Measurements from ENCODE around the gene KNSTRN.

KNSTRN gene

DNA sequence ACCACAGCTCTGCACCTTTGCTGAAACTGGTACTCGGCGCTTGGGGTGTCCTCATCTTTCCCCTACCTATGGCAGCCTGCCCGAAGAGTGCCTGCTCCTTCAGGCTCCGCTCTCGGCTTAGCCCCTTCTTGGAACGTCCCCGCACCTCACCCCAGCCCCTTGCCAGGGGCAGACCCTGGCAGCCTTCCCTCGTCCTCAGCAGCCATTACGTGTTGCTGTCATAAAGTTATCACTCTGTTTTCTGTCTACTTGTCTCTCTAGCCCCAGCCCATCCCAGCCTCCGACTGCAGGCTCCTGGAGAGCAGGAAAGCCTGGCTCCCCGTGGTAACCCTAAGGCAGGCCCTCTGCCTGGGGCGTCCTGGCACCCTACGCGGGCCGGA, 53.2 kb downstream of the KNSTRN start:
- DNase-seq = no peak

DNA sequence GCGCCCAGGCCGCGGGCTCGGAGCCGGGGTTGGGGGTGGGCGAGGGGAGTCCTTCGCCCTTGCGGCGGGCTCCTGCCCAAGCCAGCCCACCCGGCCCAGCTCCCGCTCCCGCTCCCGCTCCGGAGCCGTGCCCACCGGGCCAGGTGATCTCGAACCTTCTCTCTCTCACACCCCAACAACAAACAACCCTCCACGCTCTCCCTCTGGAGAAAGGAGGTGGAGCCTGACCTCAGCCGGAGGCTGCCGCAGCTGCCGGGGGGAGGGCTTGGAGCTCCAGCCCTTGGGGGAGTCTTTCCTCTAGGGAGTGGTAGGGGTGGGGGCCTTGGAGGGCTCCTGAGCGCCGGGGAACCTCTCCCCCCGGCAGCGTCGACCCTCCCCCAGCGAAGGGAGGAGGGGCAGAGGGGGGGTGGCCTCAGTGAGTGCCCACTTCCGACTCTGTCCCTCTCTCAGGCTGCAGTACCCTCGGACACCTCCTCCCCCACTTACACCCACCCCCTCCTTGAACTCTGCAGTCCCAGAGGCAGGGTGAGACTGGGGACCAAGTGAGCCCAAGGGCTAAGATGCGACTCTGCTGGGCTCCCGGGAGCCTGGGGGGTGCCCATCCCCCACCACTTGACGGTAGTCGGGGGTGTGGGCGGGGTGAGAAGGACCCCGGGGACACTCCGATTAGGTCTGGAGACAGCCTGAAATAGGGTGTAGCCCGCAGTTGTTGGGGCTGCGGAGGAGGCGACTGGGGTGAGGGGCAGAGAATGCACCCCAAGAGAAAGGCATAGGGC, 53.8 kb downstream of the KNSTRN start:
- no peak for DNase-seq

- no peak for DNase-seq
Observed at GRCh38 chr15:40436892-40437751, 54.6 kb downstream of the KNSTRN start.

DNA sequence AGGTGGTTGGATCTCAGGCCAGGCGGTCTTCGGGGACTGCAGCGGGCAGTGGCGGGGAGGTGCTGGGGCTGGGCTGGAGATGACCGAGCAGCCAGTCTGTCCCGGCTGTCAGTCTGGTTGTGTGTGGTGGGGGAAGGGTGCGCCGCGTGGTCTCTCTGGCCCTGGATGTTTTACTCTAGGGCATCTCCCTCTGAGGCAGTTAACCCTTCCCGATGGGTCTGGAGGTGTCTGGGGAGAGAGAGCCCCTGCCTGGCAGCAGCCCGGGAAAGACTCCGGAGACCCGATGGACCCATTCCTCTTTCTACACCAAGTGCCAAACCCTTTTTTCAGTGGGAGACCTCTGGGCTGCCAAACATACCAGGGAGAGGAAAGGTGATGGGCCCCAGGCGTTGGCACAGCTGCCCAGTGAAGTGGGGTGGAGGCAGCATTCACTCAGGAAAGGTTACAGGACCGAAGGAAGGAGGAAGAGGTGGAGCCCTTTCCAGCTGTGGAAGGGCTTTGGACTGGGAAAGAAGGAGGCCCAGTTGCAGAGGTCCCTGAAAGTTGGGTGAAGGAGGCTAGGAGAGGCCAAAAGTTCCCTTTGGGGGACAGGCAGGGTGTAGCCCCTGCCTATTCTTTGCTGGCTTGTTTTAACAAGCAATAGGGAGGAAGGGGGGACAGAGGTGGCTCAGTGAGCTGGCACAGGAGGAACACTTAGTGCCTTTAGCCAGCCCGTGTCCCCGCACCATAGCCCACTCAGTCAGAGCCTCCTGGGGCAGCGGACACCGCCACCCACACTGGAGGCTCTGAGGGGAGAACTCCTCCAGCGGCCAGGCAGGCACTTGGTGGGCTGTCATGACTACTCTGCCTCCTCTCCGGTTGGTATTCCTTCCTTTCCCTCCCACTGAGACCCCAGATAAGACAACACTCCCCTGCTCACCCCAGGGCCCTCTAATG, 55.5 kb downstream of the KNSTRN start:
- DNase-seq = no peak

DNA sequence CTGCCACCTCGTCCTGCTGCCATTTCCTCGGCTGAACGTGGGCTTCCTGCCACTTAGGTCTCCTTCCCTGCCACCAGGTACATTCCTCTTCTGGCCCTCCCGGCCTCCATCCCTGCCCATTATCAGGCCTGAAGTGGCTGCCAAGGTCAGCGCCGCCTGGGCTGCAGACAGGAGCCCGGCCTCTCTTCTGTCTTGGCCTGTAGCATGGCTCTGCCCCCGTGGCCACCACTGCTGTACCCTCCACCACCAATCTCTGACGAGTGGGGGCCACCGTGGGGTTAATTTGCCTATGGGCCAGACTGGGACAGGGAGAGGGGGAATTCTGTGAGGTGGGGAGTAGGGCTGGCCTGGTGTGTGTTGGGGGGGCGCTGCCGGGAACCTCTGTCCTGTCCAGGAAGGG, 56.2 kb downstream of the KNSTRN start:
- no peak for DNase-seq

- no peak for DNase-seq
Observed at GRCh38 chr15:40439461-40439959, 57.0 kb downstream of the KNSTRN start.

DNA sequence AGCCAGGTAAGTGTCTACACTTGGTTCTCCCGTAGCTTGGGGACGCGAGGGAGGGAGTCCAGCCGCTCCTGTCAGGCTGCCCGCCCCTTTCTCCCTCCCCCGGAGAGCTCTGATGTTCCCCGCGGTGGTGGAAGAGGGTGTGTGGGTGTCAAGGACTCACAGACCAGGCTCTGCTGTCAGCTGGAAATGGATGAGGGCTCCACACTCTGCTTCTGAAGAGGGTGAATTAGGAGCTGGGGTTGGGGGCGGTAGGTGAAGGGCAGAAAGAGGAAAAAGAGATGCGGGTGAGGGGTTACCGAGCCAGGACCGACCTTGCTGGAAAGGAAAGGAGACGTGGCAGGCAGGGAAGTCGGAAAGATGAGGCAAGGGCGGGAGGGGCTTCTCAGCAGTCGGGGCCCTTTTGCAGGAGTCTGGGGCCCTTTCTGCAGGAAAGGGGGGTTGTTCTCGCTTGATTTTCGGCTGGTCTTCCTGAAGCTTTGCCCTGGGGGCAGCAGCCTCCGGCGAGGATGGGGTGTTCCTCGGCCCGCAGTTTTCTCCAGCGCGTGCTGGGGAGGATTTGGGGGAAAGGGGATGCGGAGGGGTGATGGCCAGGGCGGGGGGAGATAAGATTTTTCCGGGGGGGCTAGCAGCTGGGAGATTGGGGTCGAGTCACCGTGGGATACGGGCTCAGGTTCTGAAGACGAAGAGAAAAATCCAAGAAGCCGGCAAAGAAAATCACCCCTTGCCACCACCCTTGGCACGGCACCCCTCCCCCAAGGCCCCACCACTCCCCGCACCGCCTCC, 57.6 kb downstream of the KNSTRN start:
- DNase-seq = peak; percentile 45

DNA sequence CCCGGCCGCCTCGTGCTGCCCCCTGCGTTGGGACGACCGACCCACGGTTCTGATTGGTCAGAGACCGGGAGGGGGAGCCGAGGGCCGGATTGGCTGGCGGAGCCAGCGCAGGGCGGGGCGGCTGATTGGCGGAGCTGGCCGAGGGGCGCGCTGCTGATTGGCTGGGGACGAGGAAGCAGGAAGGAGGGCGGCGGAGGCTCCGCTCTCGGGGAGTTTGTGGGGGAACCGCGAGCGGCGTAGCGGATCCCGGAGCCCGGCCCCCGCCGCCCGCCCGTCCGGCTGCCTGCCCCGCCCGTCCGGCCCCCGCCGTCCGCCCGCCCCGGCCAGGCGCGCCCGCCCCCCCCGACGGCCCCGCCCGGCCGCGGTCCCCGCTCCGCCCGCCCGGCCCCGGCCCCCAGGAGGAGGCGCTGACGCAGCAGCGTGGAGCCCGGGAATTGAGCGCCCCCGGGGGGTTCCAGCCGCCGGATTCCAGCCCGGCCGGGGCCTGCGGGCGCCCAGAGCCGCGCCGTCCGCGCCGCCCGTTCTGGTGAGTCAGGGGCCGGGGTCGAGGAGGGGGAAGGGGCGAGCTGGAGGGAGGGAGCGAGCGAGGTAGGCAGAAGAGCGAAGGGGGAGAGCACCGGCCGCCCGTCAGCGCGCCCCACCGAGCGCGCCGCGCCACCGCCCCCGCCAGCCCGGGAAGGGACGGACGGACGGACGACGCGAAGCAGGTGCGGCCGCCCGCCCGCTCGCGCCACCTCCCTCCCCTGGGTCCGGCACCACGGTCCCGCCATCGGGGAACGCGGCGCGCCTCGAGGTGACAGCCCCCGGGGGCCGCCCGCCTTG, 58.4 kb downstream of the KNSTRN start, which contains the start of gene BAHD1:
Gene BAHD1 (plus strand): TSS at position 211 of the 822 bp plus-strand sequence. CDS start 17,512 bp downstream, outside the sequence.
- DNase-seq = peak; percentile 98

DNA sequence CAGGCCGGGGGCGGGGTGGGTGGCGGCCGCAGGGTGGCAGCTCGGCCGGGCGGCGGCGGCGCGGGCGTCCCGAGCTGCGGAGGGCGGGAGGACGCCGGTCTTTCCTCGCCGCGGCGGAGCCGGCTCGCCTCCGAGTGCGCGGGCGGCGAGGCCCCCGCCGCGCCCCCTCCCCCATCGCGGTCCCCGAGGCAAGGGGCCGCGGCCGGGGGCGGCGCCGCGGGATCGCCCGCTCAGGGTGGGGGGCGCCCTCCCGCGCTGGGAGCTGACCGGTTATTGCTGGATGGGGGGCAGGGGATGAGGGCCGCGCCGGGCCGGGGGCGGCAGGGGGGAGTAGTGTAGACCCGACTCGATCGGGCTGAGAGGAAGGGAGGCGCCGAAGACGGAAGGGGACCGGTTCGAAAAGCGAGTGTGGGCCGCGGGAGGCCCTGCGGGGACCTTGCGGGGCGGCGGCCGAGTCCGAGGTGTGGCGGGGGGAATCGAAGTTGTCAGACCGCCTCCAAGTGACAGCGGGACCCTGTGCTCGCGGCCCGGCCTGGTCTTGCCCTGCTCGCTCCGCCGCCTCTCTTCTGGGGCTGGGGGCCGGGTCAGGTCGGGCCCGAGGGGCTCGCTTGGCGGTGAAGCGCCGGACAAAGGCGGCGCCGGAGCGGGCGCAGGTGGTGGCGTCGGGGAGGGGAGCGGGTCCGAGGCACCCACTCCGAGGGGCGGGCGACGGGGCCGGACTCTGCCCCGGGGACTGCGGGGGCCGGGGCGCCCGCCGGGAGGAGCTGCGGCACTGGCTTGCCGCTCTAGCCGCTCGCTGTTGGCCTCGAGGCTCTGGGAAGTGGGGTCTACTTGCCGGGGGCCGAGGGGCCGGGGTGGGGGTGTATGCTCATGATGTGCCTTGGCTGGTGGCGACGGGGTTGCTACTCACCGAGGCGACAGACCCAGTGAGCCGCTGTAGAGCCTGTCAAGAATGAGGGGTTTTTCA, 59.3 kb downstream of the KNSTRN start:
- DNase-seq = no peak

DNA sequence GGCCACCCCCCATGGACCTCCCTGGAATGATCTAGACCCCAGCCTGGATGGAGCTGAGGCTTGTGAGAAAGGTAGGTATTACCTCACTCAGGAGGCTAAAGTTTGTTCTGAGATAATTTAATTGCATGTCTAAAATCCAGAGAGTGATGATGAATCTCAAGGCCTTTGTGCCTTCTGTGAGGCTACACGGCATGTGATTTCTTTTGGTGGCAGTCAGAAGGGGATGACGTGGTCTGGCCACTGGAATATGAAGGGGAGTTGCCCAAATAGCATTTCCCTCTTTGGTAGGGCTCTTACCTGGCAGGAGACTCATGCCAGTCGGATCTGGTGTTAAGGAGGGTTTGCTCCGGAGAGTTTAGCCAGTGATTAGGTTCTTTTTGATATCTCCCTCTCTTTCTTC, 60.7 kb downstream of the KNSTRN start:
- DNase-seq = no peak

DNA sequence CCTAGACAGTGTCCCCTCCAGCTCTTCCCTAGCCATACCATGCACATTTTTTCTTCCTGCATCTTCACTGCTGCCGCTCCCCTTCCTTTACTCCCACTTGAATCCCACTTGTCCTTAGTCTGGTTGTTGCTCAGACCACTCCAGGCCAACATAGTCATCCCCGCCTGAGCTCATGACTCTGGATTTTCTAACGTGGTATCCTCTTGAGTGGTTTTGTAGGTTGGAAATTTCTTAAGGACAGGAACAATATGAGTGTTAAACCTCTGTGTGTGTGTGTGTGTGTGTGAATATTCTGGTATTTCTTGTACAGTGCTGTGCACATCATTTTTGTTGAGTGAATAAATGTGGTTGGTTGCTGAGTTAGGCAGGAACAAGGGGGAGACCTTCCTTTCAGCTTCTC, 61.3 kb downstream of the KNSTRN start:
- no peak for DNase-seq
